ENCODE results near the gene PSORS1C1.

GRCh38 chr6:31129130-31129529 lies 14.5 kb downstream of the PSORS1C1 start:
- TF ChIP-seq POLR2A (IDR thresholded peaks at IDR 0.05; ENCODE audit: extremely low read depth, insufficient read length) (no peak), CTCF (IDR thresholded peaks at IDR 0.05; ENCODE audit: low read depth, low read length) (no peak), MYC (IDR thresholded peaks at IDR 0.05; ENCODE audit: low read depth, low read length) (no peak), MAX (IDR thresholded peaks at IDR 0.05; ENCODE audit: low read depth, low read length) (no peak)
